Measurements from ENCODE around the gene PLXNA4.

Gene PLXNA4

DNA sequence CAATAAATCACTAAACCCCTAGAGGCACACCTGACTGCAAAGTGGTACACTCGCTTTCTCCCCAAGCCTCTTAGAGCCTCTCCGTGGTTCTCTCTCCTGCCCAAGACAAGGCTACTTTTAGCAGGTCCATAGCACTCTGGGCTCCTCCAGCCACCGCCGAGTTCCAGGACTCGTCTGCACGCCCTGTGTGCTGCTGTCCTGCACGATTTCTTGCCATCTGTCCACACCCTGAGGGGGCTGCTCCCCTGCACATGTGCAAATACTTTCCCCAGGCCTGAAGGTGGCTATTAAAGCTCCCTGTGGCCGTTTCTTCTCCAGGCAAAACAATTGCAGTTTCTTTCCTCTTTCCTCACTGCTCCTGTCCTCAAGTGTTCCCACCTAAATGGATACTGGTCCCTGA lies 414.3 kb downstream of the PLXNA4 start:
- Histone ChIP-seq H4K20me1 (ENCODE audit: insufficient read depth, low read length) (no peaks in the 10 kb centered on the region), H3K36me3 (replicated peaks; ENCODE audit: low read depth, low read length) (no peaks in the 10 kb centered on the region), H3K9ac (ENCODE audit: low read length) (no peak overlapping the region), H3K27ac (ENCODE audit: low read length) (no peak overlapping the region), H3K4me2 (ENCODE audit: low read length) (no peak overlapping the region), H3K27me3 (ENCODE audit: low read depth, low read length) (peaks cover 22% of the 10 kb centered on the region), H2AFZ (ENCODE audit: low read depth, low read length) (no peak overlapping the region), H3K9me3 (ENCODE audit: insufficient read depth, low read length) (no peaks in the 10 kb centered on the region), H3K4me1 (ENCODE audit: low read length) (no peaks in the 10 kb centered on the region), H3K4me3 (ENCODE audit: low read length) (no peak overlapping the region), H3K79me2 (ENCODE audit: low read length) (no peaks in the 10 kb centered on the region)
- TF ChIP-seq EZH2phosphoT487 (IDR thresholded peaks at IDR 0.05; ENCODE audit: low read depth), result no peak
- TF ChIP-seq, protein P1, sequence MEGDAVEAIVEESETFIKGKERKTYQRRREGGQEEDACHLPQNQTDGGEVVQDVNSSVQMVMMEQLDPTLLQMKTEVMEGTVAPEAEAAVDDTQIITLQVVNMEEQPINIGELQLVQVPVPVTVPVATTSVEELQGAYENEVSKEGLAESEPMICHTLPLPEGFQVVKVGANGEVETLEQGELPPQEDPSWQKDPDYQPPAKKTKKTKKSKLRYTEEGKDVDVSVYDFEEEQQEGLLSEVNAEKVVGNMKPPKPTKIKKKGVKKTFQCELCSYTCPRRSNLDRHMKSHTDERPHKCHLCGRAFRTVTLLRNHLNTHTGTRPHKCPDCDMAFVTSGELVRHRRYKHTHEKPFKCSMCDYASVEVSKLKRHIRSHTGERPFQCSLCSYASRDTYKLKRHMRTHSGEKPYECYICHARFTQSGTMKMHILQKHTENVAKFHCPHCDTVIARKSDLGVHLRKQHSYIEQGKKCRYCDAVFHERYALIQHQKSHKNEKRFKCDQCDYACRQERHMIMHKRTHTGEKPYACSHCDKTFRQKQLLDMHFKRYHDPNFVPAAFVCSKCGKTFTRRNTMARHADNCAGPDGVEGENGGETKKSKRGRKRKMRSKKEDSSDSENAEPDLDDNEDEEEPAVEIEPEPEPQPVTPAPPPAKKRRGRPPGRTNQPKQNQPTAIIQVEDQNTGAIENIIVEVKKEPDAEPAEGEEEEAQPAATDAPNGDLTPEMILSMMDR (IDR thresholded peaks at IDR 0.05; ENCODE audit: low read depth, low read length), result no peak

GRCh38 chr7:132161533-132161915 lies 414.7 kb downstream of the PLXNA4 start:
- no peak overlapping the region for H2AFZ ChIP-seq (ENCODE audit: low read depth, low read length)
- no peak overlapping the region for H3K9ac ChIP-seq (ENCODE audit: low read length)
- no peak overlapping the region for H3K27ac ChIP-seq (ENCODE audit: low read length)
- H3K79me2 ChIP-seq (ENCODE audit: low read length), result no peaks in the 10 kb centered on the region
- H3K9me3 ChIP-seq (ENCODE audit: insufficient read depth, low read length), result no peaks in the 10 kb centered on the region
- H3K27me3 ChIP-seq (ENCODE audit: low read depth, low read length), result peaks cover 22% of the 10 kb centered on the region
- H3K4me2 ChIP-seq (ENCODE audit: low read length), result no peak overlapping the region
- H3K36me3 ChIP-seq (replicated peaks; ENCODE audit: low read depth, low read length), result no peaks in the 10 kb centered on the region
- H3K4me1 ChIP-seq (ENCODE audit: low read length), result no peaks in the 10 kb centered on the region
- no peak overlapping the region for H3K4me3 ChIP-seq (ENCODE audit: low read length)
- H4K20me1 ChIP-seq (ENCODE audit: insufficient read depth, low read length), result no peaks in the 10 kb centered on the region
- TF ChIP-seq EZH2phosphoT487 (IDR thresholded peaks at IDR 0.05; ENCODE audit: low read depth), result no peak
- TF ChIP-seq, protein P1 (IDR thresholded peaks at IDR 0.05; ENCODE audit: low read depth, low read length), result no peak

GRCh38 chr7:132160611-132161532 lies 415.4 kb downstream of the PLXNA4 start:
- Histone ChIP-seq H2AFZ (ENCODE audit: low read depth, low read length) (no peak overlapping the region), H3K27ac (ENCODE audit: low read length) (no peak overlapping the region), H3K9me3 (ENCODE audit: insufficient read depth, low read length) (no peaks in the 10 kb centered on the region), H3K4me1 (ENCODE audit: low read length) (no peaks in the 10 kb centered on the region), H3K4me3 (ENCODE audit: low read length) (no peak overlapping the region), H3K9ac (ENCODE audit: low read length) (no peak overlapping the region), H3K36me3 (replicated peaks; ENCODE audit: low read depth, low read length) (no peaks in the 10 kb centered on the region), H3K27me3 (ENCODE audit: low read depth, low read length) (peaks cover 22% of the 10 kb centered on the region), H4K20me1 (ENCODE audit: insufficient read depth, low read length) (no peaks in the 10 kb centered on the region), H3K4me2 (ENCODE audit: low read length) (no peak overlapping the region), H3K79me2 (ENCODE audit: low read length) (no peaks in the 10 kb centered on the region)
- TF ChIP-seq, protein P1 (IDR thresholded peaks at IDR 0.05; ENCODE audit: low read depth, low read length), result no peak
- no peak for TF ChIP-seq EZH2phosphoT487 (IDR thresholded peaks at IDR 0.05; ENCODE audit: low read depth)

GRCh38 chr7:132158841-132159240 lies 417.4 kb downstream of the PLXNA4 start:
- Histone ChIP-seq H3K9ac (ENCODE audit: low read length) (no peak overlapping the region), H3K27me3 (ENCODE audit: low read depth, low read length) (peaks cover 22% of the 10 kb centered on the region), H3K4me1 (ENCODE audit: low read length) (no peaks in the 10 kb centered on the region), H4K20me1 (ENCODE audit: insufficient read depth, low read length) (no peaks in the 10 kb centered on the region), H3K27ac (ENCODE audit: low read length) (no peak overlapping the region), H3K36me3 (replicated peaks; ENCODE audit: low read depth, low read length) (no peaks in the 10 kb centered on the region), H3K9me3 (ENCODE audit: insufficient read depth, low read length) (no peaks in the 10 kb centered on the region), H3K79me2 (ENCODE audit: low read length) (no peaks in the 10 kb centered on the region), H2AFZ (ENCODE audit: low read depth, low read length) (no peak overlapping the region), H3K4me2 (ENCODE audit: low read length) (no peak overlapping the region), H3K4me3 (ENCODE audit: low read length) (no peak overlapping the region)
- TF ChIP-seq, protein P1 (IDR thresholded peaks at IDR 0.05; ENCODE audit: low read depth, low read length), result no peak
- TF ChIP-seq EZH2phosphoT487 (IDR thresholded peaks at IDR 0.05; ENCODE audit: low read depth), result no peak
